Epithelial cell of esophagus (primary cell): ENCODE measurements around the gene NGF.

Source experiments
- DNase-seq: peaks from one replicate; pipeline ENCODE4 v3.0.0; 2010; ENCODE audit warnings: low read depth
- H3K4me3 ChIP-seq: 2 replicates; pipeline ENCODE4 v1.5.1; 2011; ENCODE audit warnings: mild to moderate bottlenecking, low read length, control low read depth
- CTCF ChIP-seq: IDR thresholded peaks from 2 replicates; pipeline ENCODE4 v1.5.1; 2011; ENCODE audit warnings: low read depth, mild to moderate bottlenecking, low read length, control low read depth, inconsistent platforms; ENCODE audit not compliant: insufficient read depth; ENCODE audit errors: missing control alignments

The NGF gene

GRCh38 chr1:115317101-115318012 is 20.7 kb downstream of the NGF start:
- DNase-seq, result no peak
- TF ChIP-seq CTCF, result no peak
- no peak overlapping the region for H3K4me3 ChIP-seq

GRCh38 chr1:115314765-115315164 is 23.3 kb downstream of the NGF start:
- no peak overlapping the region for H3K4me3 ChIP-seq
- peak; percentile 80 for DNase-seq
- no peak for TF ChIP-seq CTCF

- DNase-seq, result no peak
- H3K4me3 ChIP-seq, result no peak overlapping the region
- no peak for TF ChIP-seq CTCF
These were observed 24.0 kb downstream of the NGF start for GRCh38 chr1:115314092-115314491.

- no peak overlapping the region for H3K4me3 ChIP-seq
- TF ChIP-seq CTCF, result no peak
- DNase-seq, result no peak
These were observed 24.9 kb downstream of the NGF start for GRCh38 chr1:115313182-115313581.

GRCh38 chr1:115312742-115313141 is 25.3 kb downstream of the NGF start:
- H3K4me3 ChIP-seq, result no peak overlapping the region
- DNase-seq, result no peak
- TF ChIP-seq CTCF, result no peak

GRCh38 chr1:115311474-115311989 is 26.5 kb downstream of the NGF start:
- no peak for TF ChIP-seq CTCF
- DNase-seq, result no peak
- H3K4me3 ChIP-seq, result no peak overlapping the region
